Measurements from ENCODE around the gene DAP.
"Not testable (repeated sequence)": the region's sequence is repeated elsewhere in the genome, so short reads cannot be mapped to it uniquely, and the experiment has no call there.

Gene DAP

DNA sequence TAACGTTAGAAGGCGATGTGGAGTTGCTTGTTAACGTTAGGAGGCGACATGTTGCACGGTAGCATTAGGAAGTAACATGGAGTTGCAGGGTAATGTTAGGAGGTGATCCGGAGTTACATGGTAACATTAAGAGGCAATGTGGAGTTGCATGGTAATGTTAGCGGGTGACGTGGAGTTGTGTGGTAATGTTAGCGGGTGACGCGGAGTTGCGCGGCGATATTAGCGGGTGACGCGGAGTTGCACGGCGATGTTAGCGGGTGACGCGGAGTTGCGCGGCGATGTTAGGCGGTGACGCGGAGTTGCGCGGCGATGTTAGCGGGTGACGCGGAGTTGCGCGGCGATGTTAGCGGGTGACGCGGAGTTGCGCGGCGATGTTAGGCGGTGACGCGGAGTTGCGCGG lies 122.3 kb downstream of the DAP start:
- H3K4me3 ChIP-seq (ENCODE audit: low read length); H3K27ac ChIP-seq (ENCODE audit: low read depth, low read length); H3K9ac ChIP-seq (ENCODE audit: low read length); H3K27me3 ChIP-seq (ENCODE audit: control insufficient read depth, insufficient read depth, low read length); H3K4me1 ChIP-seq (ENCODE audit: control insufficient read depth, insufficient read depth, low read length); H3K36me3 ChIP-seq (ENCODE audit: control insufficient read depth, insufficient read depth, low read length): not testable (repeated sequence)

DNA sequence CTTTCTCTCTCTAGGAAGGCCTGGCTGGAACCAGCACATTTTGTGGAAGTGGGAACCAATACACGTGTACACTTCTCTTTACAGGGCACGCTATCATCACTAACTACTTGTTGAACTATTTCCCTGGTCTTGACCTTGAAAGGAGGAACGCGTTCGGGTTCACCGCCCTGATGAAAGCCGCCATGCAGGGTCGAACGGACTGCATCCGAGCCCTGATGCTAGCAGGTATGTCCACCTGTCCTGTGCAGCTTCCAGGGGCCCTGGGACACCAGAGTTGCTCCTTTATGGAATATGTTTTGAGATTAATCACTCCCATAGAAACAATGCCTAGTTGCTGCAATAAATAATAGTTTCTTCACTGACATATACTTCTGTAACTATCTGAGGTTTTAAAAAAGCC lies 123.1 kb downstream of the DAP start:
- Histone ChIP-seq H3K27me3 (ENCODE audit: control insufficient read depth, insufficient read depth, low read length) (no peaks in the 10 kb centered on the region), H3K27ac (ENCODE audit: low read depth, low read length) (no peak overlapping the region), H3K9ac (ENCODE audit: low read length) (no peak overlapping the region), H3K4me3 (ENCODE audit: low read length) (no peak overlapping the region), H3K36me3 (ENCODE audit: control insufficient read depth, insufficient read depth, low read length) (no peaks in the 10 kb centered on the region), H3K4me1 (ENCODE audit: control insufficient read depth, insufficient read depth, low read length) (no peaks in the 10 kb centered on the region)

DNA sequence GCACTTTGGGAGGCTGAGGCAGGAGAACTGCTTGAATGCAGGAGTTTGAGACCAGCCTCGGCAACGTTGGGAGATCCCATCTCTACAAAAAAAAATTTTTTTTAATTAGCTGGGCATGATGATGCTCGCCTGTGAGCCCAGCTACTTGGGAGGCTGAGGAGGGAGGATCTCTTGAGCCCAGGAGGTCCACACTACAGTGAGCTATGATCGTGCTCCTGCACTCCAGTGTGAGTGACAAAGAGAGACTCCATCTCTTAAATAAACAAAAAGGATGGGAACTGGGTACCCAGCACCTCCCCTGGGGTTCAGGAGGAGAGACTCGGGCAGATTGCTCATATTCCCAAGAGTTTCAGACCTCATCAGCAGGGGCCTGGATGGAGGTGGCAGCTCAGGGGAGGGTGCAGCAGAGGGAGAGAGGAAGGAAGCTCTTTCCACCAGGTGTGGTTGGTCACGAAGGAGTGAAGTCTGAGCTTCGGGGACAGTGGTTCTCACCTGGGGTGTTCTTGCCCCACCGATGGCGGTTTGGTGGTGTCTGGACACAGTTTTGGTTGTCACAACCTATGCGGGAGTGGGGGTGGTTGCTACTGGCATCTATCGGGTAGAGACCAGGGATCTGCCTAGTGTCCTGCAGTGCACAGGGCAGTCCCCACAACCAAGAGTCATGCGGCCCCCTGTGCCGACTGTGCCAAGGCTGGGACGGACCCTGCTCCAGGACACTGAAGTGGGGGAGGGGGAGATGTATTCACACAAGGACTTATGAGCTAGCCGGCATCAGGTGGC lies 124.5 kb downstream of the DAP start:
- Histone ChIP-seq H3K4me3 (ENCODE audit: low read length) (no peak overlapping the region), H3K4me1 (ENCODE audit: control insufficient read depth, insufficient read depth, low read length) (no peaks in the 10 kb centered on the region), H3K36me3 (ENCODE audit: control insufficient read depth, insufficient read depth, low read length) (no peaks in the 10 kb centered on the region), H3K27me3 (ENCODE audit: control insufficient read depth, insufficient read depth, low read length) (no peaks in the 10 kb centered on the region), H3K27ac (ENCODE audit: low read depth, low read length) (no peak overlapping the region), H3K9ac (ENCODE audit: low read length) (no peak overlapping the region)

DNA sequence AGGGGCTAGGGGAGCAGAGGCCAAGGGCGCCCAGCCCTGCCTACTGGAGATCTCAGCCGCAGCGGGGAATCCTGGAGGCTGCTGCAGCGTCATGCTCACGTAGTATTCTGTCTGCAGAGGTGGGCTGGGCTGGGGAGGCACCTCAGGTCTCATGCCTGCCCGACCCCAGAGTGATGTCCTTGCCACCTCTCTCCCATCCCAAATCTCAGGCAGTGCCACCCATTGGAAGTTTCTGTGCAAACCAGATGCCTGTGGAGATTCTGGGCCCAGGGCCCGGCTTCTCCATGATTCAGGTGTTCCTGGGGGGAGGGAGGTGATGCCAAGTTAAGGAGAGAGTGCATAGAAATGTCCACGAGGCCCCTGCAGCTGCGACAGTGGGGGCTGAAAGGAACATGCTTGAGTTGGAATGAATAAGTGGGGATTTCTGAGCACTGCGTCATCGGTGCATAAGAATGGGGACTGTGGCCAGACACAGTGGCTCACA lies 125.1 kb downstream of the DAP start:
- H3K9ac ChIP-seq (ENCODE audit: low read length): no peak overlapping the region
- no peaks in the 10 kb centered on the region for H3K36me3 ChIP-seq (ENCODE audit: control insufficient read depth, insufficient read depth, low read length)
- H3K4me1 ChIP-seq (ENCODE audit: control insufficient read depth, insufficient read depth, low read length): no peaks in the 10 kb centered on the region
- no peak overlapping the region for H3K27ac ChIP-seq (ENCODE audit: low read depth, low read length)
- H3K4me3 ChIP-seq (ENCODE audit: low read length): no peak overlapping the region
- no peaks in the 10 kb centered on the region for H3K27me3 ChIP-seq (ENCODE audit: control insufficient read depth, insufficient read depth, low read length)

DNA sequence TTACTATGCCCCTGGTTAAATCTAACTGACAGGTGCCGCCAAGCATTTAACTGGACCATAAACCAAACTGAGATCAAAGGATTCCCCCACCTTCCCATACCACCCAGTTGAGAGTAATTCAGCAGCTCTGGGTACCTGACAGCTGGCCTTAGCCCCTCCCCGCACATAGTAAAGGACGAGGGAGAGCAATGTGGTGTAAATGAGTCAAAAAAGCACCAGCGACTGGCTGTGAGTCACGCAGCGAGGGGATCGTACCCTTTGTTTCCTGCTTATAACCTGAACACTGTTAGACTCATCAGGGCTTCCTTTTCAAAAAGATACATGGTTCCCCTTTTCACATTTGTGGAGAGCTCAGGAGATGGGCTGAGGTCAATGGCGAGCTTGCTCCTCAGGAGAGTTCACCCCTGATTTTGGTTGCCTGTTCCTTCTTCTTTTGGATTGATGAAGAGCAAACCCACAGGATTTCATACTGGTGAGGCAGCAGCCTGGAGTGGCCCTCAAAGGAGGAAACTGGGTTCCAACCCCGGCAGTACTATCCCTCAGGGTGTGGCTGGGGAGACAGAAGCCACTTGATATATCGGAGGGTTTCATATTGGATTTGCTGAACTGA lies 125.7 kb downstream of the DAP start:
- H3K4me1 ChIP-seq (ENCODE audit: control insufficient read depth, insufficient read depth, low read length): no peaks in the 10 kb centered on the region
- H3K27me3 ChIP-seq (ENCODE audit: control insufficient read depth, insufficient read depth, low read length): no peaks in the 10 kb centered on the region
- H3K27ac ChIP-seq (ENCODE audit: low read depth, low read length): no peak overlapping the region

DNA sequence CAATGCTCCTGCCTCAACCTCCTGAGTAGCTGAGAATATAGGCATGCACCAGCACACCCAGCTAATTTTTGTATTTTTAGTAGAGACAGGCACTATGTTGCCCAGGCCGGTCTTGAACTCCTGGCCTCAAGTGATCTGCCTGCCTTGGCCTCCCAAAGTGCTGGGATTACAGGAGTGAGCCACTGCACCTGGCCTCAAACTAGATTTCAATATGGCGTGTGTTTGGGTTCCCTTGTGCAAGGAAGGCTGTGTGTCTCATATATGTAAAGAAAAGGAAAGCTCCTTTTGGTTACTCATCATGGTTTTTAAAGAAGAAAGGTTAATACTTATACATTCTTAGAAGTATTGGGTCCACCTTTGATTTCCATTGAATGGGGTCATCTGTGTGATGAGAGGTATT lies 126.5 kb downstream of the DAP start:
- H3K4me1 ChIP-seq (ENCODE audit: control insufficient read depth, insufficient read depth, low read length): no peaks in the 10 kb centered on the region
- no peaks in the 10 kb centered on the region for H3K36me3 ChIP-seq (ENCODE audit: control insufficient read depth, insufficient read depth, low read length)
- H3K27ac ChIP-seq (ENCODE audit: low read depth, low read length): no peak overlapping the region
- no peak overlapping the region for H3K4me3 ChIP-seq (ENCODE audit: low read length)
- H3K9ac ChIP-seq (ENCODE audit: low read length): no peak overlapping the region
- no peaks in the 10 kb centered on the region for H3K27me3 ChIP-seq (ENCODE audit: control insufficient read depth, insufficient read depth, low read length)

More for the DNA sequence above, 125.7 kb downstream of the DAP start:
- H3K9ac ChIP-seq (ENCODE audit: low read length): no peak overlapping the region
- no peak overlapping the region for H3K4me3 ChIP-seq (ENCODE audit: low read length)
- H3K36me3 ChIP-seq (ENCODE audit: control insufficient read depth, insufficient read depth, low read length): no peaks in the 10 kb centered on the region

DNA sequence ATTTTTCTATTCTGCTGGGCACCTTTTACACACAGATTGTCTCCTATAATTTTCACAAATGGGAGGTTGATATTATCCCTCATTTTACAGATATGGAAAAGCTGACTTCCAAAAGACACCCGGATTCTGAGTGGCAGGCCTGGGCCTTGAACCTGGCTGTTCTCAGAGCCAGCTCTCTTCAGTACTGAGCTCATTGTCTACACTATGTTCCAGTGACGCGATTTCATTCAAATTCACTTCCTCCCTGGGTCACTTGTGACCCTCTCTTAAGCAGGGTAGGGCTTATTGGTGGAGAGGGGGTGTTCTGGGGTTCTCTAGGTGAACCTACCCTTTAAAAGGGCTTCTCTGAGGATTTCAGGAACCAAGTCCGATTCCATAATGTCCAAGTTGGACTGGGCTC lies 127.0 kb downstream of the DAP start:
- Histone ChIP-seq H3K9ac (ENCODE audit: low read length) (no peak overlapping the region), H3K27ac (ENCODE audit: low read depth, low read length) (no peak overlapping the region), H3K4me1 (ENCODE audit: control insufficient read depth, insufficient read depth, low read length) (no peaks in the 10 kb centered on the region), H3K36me3 (ENCODE audit: control insufficient read depth, insufficient read depth, low read length) (no peaks in the 10 kb centered on the region), H3K27me3 (ENCODE audit: control insufficient read depth, insufficient read depth, low read length) (no peaks in the 10 kb centered on the region), H3K4me3 (ENCODE audit: low read length) (no peak overlapping the region)

DNA sequence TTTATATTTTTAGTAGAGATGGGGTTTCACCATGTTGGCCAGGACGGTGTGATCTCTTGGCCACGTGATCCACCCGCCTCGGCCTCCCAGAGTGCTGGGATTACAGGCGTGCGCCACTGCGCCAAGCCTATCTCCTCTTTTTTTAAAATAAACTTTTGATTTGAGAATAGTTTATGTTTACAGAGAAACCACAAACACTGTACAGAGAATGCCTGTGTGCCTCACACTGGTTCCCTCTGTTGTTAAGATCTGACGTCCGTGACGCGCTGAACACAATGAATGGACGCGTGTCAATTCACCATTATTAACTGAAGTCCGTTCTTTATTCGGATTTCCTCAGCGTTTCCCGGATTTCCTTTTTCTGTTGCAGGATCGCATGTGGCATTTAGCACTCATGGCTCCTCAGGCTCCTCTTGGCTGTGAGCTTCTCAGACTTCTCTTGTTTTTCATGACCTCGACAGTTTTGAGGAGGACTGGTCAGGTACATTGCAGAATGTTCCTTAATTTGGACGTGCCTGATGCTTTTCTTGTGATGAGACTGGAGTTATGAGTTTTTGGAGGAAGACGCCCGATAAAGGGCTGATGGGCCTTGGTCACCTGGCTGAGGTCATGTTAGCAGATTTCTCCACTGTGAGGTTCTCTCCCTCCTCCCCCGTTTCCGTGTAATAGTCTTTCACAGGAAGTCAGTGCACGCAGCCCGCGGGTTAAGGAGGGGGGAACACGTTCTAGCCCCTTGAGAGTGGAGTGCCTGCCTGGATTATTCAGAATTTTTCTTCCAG lies 127.6 kb downstream of the DAP start:
- no peaks in the 10 kb centered on the region for H3K27me3 ChIP-seq (ENCODE audit: control insufficient read depth, insufficient read depth, low read length)
- no peak overlapping the region for H3K9ac ChIP-seq (ENCODE audit: low read length)
- no peaks in the 10 kb centered on the region for H3K36me3 ChIP-seq (ENCODE audit: control insufficient read depth, insufficient read depth, low read length)
- peak overlapping the region; percentile 17 for H3K4me3 ChIP-seq (ENCODE audit: low read length)
- H3K4me1 ChIP-seq (ENCODE audit: control insufficient read depth, insufficient read depth, low read length): no peaks in the 10 kb centered on the region
- no peak overlapping the region for H3K27ac ChIP-seq (ENCODE audit: low read depth, low read length)

DNA sequence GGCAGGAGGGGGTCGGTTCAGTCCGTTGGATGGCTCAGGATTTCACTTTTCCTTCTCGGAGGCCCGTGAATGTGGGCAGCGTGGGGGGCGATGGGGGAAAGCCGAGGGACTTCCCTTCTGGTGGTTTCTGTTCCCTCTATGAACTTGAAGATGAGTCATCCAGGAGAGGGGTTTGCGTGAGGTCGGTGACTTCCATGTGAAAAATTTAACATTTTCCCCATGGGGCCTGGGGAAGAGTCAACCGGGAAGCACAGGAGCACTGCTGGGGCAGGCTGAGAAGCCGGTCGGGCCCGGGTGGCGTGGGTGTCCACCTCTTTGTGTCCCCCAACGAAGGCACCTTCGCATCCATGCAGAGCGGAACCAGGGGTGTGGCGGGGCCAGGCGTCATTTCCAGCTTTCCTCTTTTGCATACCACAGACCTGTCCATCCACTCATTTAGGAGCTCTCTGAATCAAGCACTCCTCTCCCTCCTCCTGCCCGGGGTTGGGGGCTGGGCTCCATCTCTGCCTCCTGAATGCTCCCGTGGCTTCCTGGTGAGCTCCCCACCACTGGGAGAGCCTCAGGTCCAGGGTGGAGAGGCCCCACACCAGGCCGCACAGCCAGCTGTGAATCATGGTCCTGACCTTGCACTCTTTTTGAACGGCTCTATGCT lies 128.8 kb downstream of the DAP start:
- Histone ChIP-seq H3K36me3 (ENCODE audit: control insufficient read depth, insufficient read depth, low read length) (no peaks in the 10 kb centered on the region), H3K27me3 (ENCODE audit: control insufficient read depth, insufficient read depth, low read length) (no peaks in the 10 kb centered on the region), H3K27ac (ENCODE audit: low read depth, low read length) (no peak overlapping the region), H3K4me3 (ENCODE audit: low read length) (peak overlapping the region; percentile 19), H3K9ac (ENCODE audit: low read length) (no peak overlapping the region), H3K4me1 (ENCODE audit: control insufficient read depth, insufficient read depth, low read length) (peaks cover under 1% of the 10 kb centered on the region)

DNA sequence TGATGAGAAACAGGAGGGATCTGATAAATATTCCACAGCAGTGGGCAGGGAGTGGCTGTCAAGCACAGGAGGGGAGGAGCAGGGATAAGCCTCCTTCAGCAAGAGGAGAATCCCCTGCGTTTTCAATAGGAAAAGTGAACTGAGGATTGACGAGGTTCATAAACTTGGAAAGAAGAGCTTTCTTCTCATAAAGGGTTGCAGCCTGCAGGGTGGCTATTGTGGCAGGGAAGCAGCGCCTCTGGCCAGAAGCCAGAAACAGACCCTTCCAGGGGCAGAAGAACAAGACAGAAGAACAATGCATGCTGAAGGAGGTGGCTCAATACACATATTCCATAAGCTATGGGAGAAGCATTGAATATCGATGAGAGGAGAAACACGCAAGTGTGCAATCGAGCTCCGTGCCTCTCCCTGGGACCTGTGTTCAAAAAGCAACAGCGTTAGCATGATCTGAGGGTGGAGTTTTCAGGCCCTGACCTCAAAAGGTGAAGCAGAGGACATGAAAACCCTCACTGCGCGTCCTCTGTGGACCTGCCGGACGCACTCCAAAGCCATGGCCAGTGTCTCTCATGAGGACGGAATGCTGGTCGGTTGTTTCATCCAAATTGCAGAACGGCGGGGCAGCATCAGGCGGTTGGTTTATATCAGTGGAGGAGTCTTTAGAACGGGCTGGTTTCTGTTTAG lies 129.6 kb downstream of the DAP start:
- Histone ChIP-seq H3K4me3 (ENCODE audit: low read length) (peak overlapping the region; percentile 6), H3K36me3 (ENCODE audit: control insufficient read depth, insufficient read depth, low read length) (no peaks in the 10 kb centered on the region), H3K9ac (ENCODE audit: low read length) (no peak overlapping the region), H3K4me1 (ENCODE audit: control insufficient read depth, insufficient read depth, low read length) (peaks cover 3% of the 10 kb centered on the region), H3K27me3 (ENCODE audit: control insufficient read depth, insufficient read depth, low read length) (no peaks in the 10 kb centered on the region), H3K27ac (ENCODE audit: low read depth, low read length) (no peak overlapping the region)

DNA sequence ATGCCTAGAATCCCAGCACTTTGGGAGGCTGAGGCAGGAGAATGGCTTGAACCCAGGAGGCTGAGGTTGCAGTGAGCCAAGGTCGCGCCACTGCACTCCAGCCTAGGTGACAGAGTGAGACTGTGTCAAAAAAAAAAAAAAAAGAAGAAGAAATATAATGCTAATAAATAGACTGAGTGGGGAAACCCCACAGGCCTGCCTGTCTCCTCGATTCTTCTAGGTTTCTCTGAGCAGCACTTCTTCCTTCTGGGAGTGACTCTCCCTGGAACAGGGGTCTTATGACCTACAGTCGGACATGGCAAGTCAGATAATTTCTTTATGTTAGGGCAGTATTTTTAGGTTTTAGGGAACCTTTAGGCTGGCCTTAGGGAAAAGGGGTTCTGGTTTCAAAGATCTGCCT lies 130.3 kb downstream of the DAP start:
- not testable (repeated sequence) for H3K4me1 ChIP-seq (ENCODE audit: control insufficient read depth, insufficient read depth, low read length); H3K9ac ChIP-seq (ENCODE audit: low read length); H3K27me3 ChIP-seq (ENCODE audit: control insufficient read depth, insufficient read depth, low read length); H3K4me3 ChIP-seq (ENCODE audit: low read length); H3K36me3 ChIP-seq (ENCODE audit: control insufficient read depth, insufficient read depth, low read length); H3K27ac ChIP-seq (ENCODE audit: low read depth, low read length)

DNA sequence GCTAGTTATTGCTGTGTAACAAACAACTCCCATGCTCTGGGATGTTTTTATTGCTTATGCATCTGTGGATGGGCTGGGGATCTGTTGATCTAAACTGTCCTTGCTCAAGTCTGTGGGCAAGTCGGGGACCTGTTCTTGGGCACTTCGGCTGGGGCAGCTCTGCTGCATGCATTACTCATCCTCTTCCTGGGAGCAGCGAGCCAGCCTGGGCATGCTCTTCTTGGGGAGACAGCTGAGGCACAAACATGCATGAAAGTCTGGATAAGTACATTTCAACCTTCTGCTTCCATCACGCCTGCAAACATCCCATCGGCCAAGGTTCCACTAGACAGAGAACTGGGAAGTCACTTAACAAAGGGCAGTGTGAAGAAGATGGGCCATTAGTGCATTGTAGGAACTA lies 130.9 kb downstream of the DAP start:
- Histone ChIP-seq H3K4me3 (ENCODE audit: low read length) (no peak overlapping the region), H3K9ac (ENCODE audit: low read length) (no peak overlapping the region), H3K4me1 (ENCODE audit: control insufficient read depth, insufficient read depth, low read length) (peaks cover 3% of the 10 kb centered on the region), H3K27ac (ENCODE audit: low read depth, low read length) (no peak overlapping the region), H3K36me3 (ENCODE audit: control insufficient read depth, insufficient read depth, low read length) (no peaks in the 10 kb centered on the region), H3K27me3 (ENCODE audit: control insufficient read depth, insufficient read depth, low read length) (no peaks in the 10 kb centered on the region)
